BE2C (cell line): ENCODE data around the gene NEU1.

Experiments
- DNase-seq: peaks from one replicate; pipeline ENCODE4 v3.0.0-alpha.2; 2020
- H3K27me3 ChIP-seq: fragments of 250-450 bp; sonication (Bioruptor Pico); 2 replicates; pipeline ENCODE4 v1.5.1; 2020; ENCODE audit warnings: mild to moderate bottlenecking
- H3K36me3 ChIP-seq: fragments of 250-450 bp; sonication (Bioruptor Pico); 2 replicates; pipeline ENCODE4 v1.5.1; 2020; ENCODE audit warnings: mild to moderate bottlenecking
- H3K4me1 ChIP-seq: fragments of 250-450 bp; sonication (Bioruptor Pico); 2 replicates; pipeline ENCODE4 v1.5.1; 2020
- H3K4me3 ChIP-seq: 2 replicates; pipeline ENCODE4 v1.5.1; 2011; ENCODE audit warnings: low read depth, low read length
- H3K9me3 ChIP-seq: fragments of 250-450 bp; sonication (Bioruptor Pico); 2 replicates; pipeline ENCODE4 v1.5.1; 2020
- CTCF ChIP-seq: IDR thresholded peaks from 2 replicates; pipeline ENCODE4 v1.5.1; 2012; ENCODE audit warnings: mild to moderate bottlenecking, low read depth, low read length

Gene NEU1

GRCh38 chr6:31837369-31838113, 25.1 kb downstream of the NEU1 start:
- no peaks in the 10 kb centered on the region for H3K4me1 ChIP-seq

GRCh38 chr6:31836474-31837368, 25.9 kb downstream of the NEU1 start:
- H3K9me3 ChIP-seq = no peaks in the 10 kb centered on the region
- H3K4me1 ChIP-seq = no peaks in the 10 kb centered on the region
- DNase-seq = no peak
- H3K4me3 ChIP-seq = peak overlapping the region; percentile 100
- no peak for TF ChIP-seq CTCF
- no peaks in the 10 kb centered on the region for H3K27me3 ChIP-seq
- H3K36me3 ChIP-seq = peaks cover 48% of the 10 kb centered on the region

More at GRCh38 chr6:31837369-31838113, 25.1 kb downstream of the NEU1 start:
- Histone ChIP-seq H3K27me3 (no peaks in the 10 kb centered on the region), H3K36me3 (peaks cover 48% of the 10 kb centered on the region), H3K9me3 (no peaks in the 10 kb centered on the region), H3K4me3 (peak overlapping the region; percentile 100)
- no peak for DNase-seq
- no peak for TF ChIP-seq CTCF

- no peaks in the 10 kb centered on the region for H3K4me1 ChIP-seq
- H3K9me3 ChIP-seq = no peaks in the 10 kb centered on the region
- peak overlapping the region; percentile 100 for H3K4me3 ChIP-seq
- DNase-seq = no peak
- TF ChIP-seq CTCF = no peak
- no peaks in the 10 kb centered on the region for H3K27me3 ChIP-seq
- peaks cover 48% of the 10 kb centered on the region for H3K36me3 ChIP-seq
These were observed 26.6 kb downstream of the NEU1 start for GRCh38 chr6:31836047-31836473.

- Histone ChIP-seq H3K9me3 (no peaks in the 10 kb centered on the region), H3K36me3 (peaks cover 41% of the 10 kb centered on the region), H3K4me3 (peak overlapping the region; percentile 100), H3K4me1 (no peaks in the 10 kb centered on the region), H3K27me3 (no peaks in the 10 kb centered on the region)
- peak; percentile 92 for DNase-seq
- TF ChIP-seq CTCF = no peak
These were observed 28.0 kb downstream of the NEU1 start for GRCh38 chr6:31834367-31835250.

- H3K9me3 ChIP-seq = no peaks in the 10 kb centered on the region
- DNase-seq = no peak
- TF ChIP-seq CTCF = no peak
- H3K4me1 ChIP-seq = 0 out of 2 replicates have a peak, but pooled peaks cover under 1% of the 10 kb centered on the region
- peak overlapping the region; percentile 86; the same call in 1 of the 2 replicates for H3K4me3 ChIP-seq
- H3K27me3 ChIP-seq = no peaks in the 10 kb centered on the region
- peaks cover 10% of the 10 kb centered on the region for H3K36me3 ChIP-seq
These were observed 31.0 kb downstream of the NEU1 start for GRCh38 chr6:31831350-31832215.
